HepG2 (cell line): ENCODE measurements around the gene ARHGAP5. TPM values are rescaled to one million over a fixed set of nuclear protein-coding genes. Genes with fewer than 3 reads are reported as not detected.

ENCODE experiments used
- ERF ChIP-seq: IDR thresholded peaks from 2 replicates; pipeline ENCODE4 v1.6.1; 2018; ENCODE audit warnings: missing biosample characterization, missing genetic modification reagents
- GLMP ChIP-seq: sonication (generic); formaldehyde crosslinking; IDR thresholded peaks from 2 replicates; pipeline ENCODE4 v1.9.0; 2021; ENCODE audit warnings: missing genetic modification reagents, mild to moderate bottlenecking, borderline replicate concordance
- HMG20A ChIP-seq: IDR thresholded peaks from 2 replicates; pipeline ENCODE4 v1.6.1; 2016; ENCODE audit warnings: borderline replicate concordance
- HMGXB4 ChIP-seq, 2 experiments: sonication (generic) in 1 of 2; formaldehyde crosslinking in 1 of 2; IDR thresholded peaks; 2 replicates each; pipeline versions ENCODE4 v1.4.0 to v1.6.1; 2018 to 2020; ENCODE audit warnings: missing genetic modification reagents in 2 of 2, borderline replicate concordance in 1 of 2, low read depth in 1 of 2, mild to moderate bottlenecking in 1 of 2, missing biosample characterization in 1 of 2
- MBNL3 ChIP-seq: fragments of 250-450 bp; sonication (Bioruptor Pico); conservative IDR thresholded peaks from 2 replicates; pipeline ENCODE4 v1.8.0; 2022; ENCODE audit warnings: mild to moderate bottlenecking, inconsistent platforms
- MLLT10 ChIP-seq: sonication (generic); formaldehyde crosslinking; IDR thresholded peaks from 2 replicates; pipeline ENCODE4 v1.4.0; 2020; ENCODE audit warnings: missing genetic modification reagents
- PHF5A ChIP-seq: IDR thresholded peaks from one replicate; pipeline ENCODE4 v1.6.1; 2018; ENCODE audit warnings: low read depth, missing genetic modification reagents; ENCODE audit not compliant: unreplicated experiment
- SETDB1 ChIP-seq: sonication (generic); formaldehyde crosslinking; IDR thresholded peaks from 2 replicates; pipeline ENCODE4 v1.5.1; 2020; ENCODE audit warnings: missing genetic modification reagents, mild to moderate bottlenecking, borderline replicate concordance
- SOX13 ChIP-seq, 3 experiments: fragments of 450-650 bp in 1 of 3; sonication (generic) in 1 of 3; formaldehyde crosslinking in 1 of 3; IDR thresholded peaks in 2 of 3; conservative IDR thresholded peaks in 1 of 3; 2 replicates each; pipeline versions ENCODE4 v1.5.0 to v1.6.1; 2016 to 2020; ENCODE audit warnings: antibody characterized with exemption in 1 of 3, mild to moderate bottlenecking in 1 of 3, missing compliant biosample characterization in 1 of 3, missing genetic modification reagents in 1 of 3, moderate library complexity in 1 of 3
- YY1 ChIP-seq: IDR thresholded peaks from 2 replicates; pipeline ENCODE4 v1.6.1; 2011; ENCODE audit warnings: low read length, low read depth, moderate library complexity, mild to moderate bottlenecking; ENCODE audit not compliant: insufficient read depth, insufficient replicate concordance
- ZKSCAN8 ChIP-seq: IDR thresholded peaks from 2 replicates; pipeline ENCODE4 v1.6.1; 2016; ENCODE audit warnings: borderline replicate concordance, missing genetic modification reagents, missing compliant biosample characterization
- ZNF18 ChIP-seq: sonication (generic); formaldehyde crosslinking; IDR thresholded peaks from 2 replicates; pipeline ENCODE4 v1.8.0; 2022; ENCODE audit warnings: mild to moderate bottlenecking, missing genetic modification reagents; ENCODE audit not compliant: insufficient replicate concordance
- ZNF333 ChIP-seq: sonication (generic); formaldehyde crosslinking; IDR thresholded peaks from 2 replicates; pipeline ENCODE4 v1.4.0; 2020; ENCODE audit warnings: mild to moderate bottlenecking, missing genetic modification reagents, borderline replicate concordance
- ZNF335 ChIP-seq: sonication (generic); formaldehyde crosslinking; IDR thresholded peaks from 2 replicates; pipeline ENCODE4 v1.4.0; 2020; ENCODE audit warnings: missing genetic modification reagents
- ZNF549 ChIP-seq: sonication (generic); formaldehyde crosslinking; IDR thresholded peaks from 2 replicates; pipeline ENCODE4 v1.5.0; 2020; ENCODE audit warnings: missing genetic modification reagents
- ZNF562 ChIP-seq: sonication (generic); formaldehyde crosslinking; IDR thresholded peaks from 2 replicates; pipeline ENCODE4 v1.8.0; 2022; ENCODE audit warnings: missing genetic modification reagents, borderline replicate concordance
- ZNF597 ChIP-seq: sonication (generic); formaldehyde crosslinking; IDR thresholded peaks from 2 replicates; pipeline ENCODE4 v1.5.0; 2020; ENCODE audit warnings: missing genetic modification reagents
- ZNF709 ChIP-seq: sonication (generic); formaldehyde crosslinking; IDR thresholded peaks from 2 replicates; pipeline ENCODE4 v1.5.0; 2020; ENCODE audit warnings: mild to moderate bottlenecking, missing genetic modification reagents
- ZNF816 ChIP-seq: sonication (generic); formaldehyde crosslinking; IDR thresholded peaks from 2 replicates; pipeline ENCODE4 v1.8.0; 2022; ENCODE audit warnings: missing genetic modification reagents, mild to moderate bottlenecking, borderline replicate concordance
- polyA plus RNA-seq, 8 experiments: library from polyadenylated mRNA; depleted of rRNA in 3 of 8; stranded (reverse) in 7 of 8; unstranded in 1 of 8; fragments of >200 nt; fragmentation: Illumina TruSeq in 4 of 8; extraction: Trizol in 4 of 8; gene quantifications; 2 replicates each; pipeline versions ENCODE4 v1.2.1 to v1.2.3, GENCODE V29; 2011 to 2016; ENCODE audit warnings: low read depth in 4 of 8, missing spikeins in 1 of 8, mixed read lengths in 1 of 8; ENCODE audit not compliant: insufficient read depth in 1 of 8
- total RNA-seq, 5 experiments: library from RNA; depleted of rRNA; stranded (reverse); fragments of >200 nt; fragmentation: Illumina TruSeq; extraction: Trizol; gene quantifications; 2 replicates each; pipeline ENCODE4 v1.2.3, GENCODE V29; 2016; ENCODE audit warnings: low read depth in 1 of 5
- TF ChIP-seq, protein P1 (sequence below): sonication (generic); formaldehyde crosslinking; IDR thresholded peaks from 2 replicates; pipeline ENCODE4 v1.9.0; 2022; ENCODE audit warnings: low read depth, missing genetic modification reagents

ARHGAP5 gene
- total and polyA plus RNA-seq, 2 of the 13 experiments (the other 11 are each of a cell fraction or from before 2014, with no cell fraction given), result 33.7 to 144 TPM

- TF ChIP-seq, protein P1, sequence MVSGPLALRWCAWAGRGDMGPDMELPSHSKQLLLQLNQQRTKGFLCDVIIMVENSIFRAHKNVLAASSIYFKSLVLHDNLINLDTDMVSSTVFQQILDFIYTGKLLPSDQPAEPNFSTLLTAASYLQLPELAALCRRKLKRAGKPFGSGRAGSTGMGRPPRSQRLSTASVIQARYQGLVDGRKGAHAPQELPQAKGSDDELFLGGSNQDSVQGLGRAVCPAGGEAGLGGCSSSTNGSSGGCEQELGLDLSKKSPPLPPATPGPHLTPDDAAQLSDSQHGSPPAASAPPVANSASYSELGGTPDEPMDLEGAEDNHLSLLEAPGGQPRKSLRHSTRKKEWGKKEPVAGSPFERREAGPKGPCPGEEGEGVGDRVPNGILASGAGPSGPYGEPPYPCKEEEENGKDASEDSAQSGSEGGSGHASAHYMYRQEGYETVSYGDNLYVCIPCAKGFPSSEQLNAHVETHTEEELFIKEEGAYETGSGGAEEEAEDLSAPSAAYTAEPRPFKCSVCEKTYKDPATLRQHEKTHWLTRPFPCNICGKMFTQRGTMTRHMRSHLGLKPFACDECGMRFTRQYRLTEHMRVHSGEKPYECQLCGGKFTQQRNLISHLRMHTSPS, result no peak
- no peak for TF ChIP-seq SETDB1
- no peak for TF ChIP-seq ZNF709 (CRISPR knock-in tag)
- TF ChIP-seq GLMP (CRISPR knock-in tag), result no peak
- peak; percentile 57 for TF ChIP-seq YY1
- no peak; the same call in 1 of the 2 replicates for TF ChIP-seq SOX13 (IDR thresholded peaks at IDR 0.05)
- TF ChIP-seq SOX13 (CRISPR knock-in tag; conservative IDR thresholded peaks at IDR 0.05 in 1 of 2, IDR thresholded peaks at IDR 0.05 in 1 of 2), result 0 out of 4 replicates have a peak, but pooled peaks of 1 of the 2 experiments have one; percentile 47
- no peak for TF ChIP-seq ZNF18 (CRISPR knock-in tag)
- TF ChIP-seq ZNF562 (CRISPR knock-in tag), result no peak
- TF ChIP-seq ZNF597 (CRISPR knock-in tag), result no peak
- TF ChIP-seq MBNL3, result no peak
- peak; percentile 61; the same call in 1 of the 2 replicates for TF ChIP-seq ZNF333 (CRISPR knock-in tag)
- no peak for TF ChIP-seq ZNF549 (CRISPR knock-in tag)
- TF ChIP-seq HMGXB4 (CRISPR knock-in tag; IDR thresholded peaks at IDR 0.05; ENCODE audit: borderline replicate concordance in 1 of 2, low read depth in 1 of 2), result peak; percentile 91 to 98
- no peak for TF ChIP-seq HMG20A (CRISPR knock-in tag)
- no peak for TF ChIP-seq MLLT10 (CRISPR knock-in tag)
- TF ChIP-seq PHF5A, result no peak
- no peak; the same call in 1 of the 2 replicates for TF ChIP-seq ERF
- TF ChIP-seq ZKSCAN8 (CRISPR knock-in tag), result no peak; the same call in 1 of the 2 replicates
- TF ChIP-seq ZNF816 (CRISPR knock-in tag), result no peak
- TF ChIP-seq ZNF335 (CRISPR knock-in tag), result no peak
Observed at GRCh38 chr14:32201816-32202490, 124.8 kb downstream of the ARHGAP5 start, which contains the start of gene RNU6-7 (continued).
